ENCODE results near the gene VPS35L. TPM values are rescaled to one million over a fixed set of nuclear protein-coding genes. Genes with fewer than 3 reads are reported as not detected.
"Not testable (repeated sequence)": the region's sequence is repeated elsewhere in the genome, so short reads cannot be mapped to it uniquely, and the experiment has no call there.

VPS35L gene
- polyA plus RNA-seq, 4 donors, result 15.1 to 53.4 (median 27.2) TPM

- Histone ChIP-seq H3K27ac (ENCODE audit: low read depth in 1 of 3, low read length in 2 of 3) (no peak overlapping the region), H3K27me3 (ENCODE audit: control insufficient read depth in 3 of 3, insufficient read depth in 3 of 3, low read length in 3 of 3) (no peaks in the 10 kb centered on the region), H3K9me3 (ENCODE audit: control insufficient read depth in 2 of 2, insufficient read depth in 1 of 2, low read depth in 1 of 2, low read length in 1 of 2) (no peaks in the 10 kb centered on the region), H3K4me1 (ENCODE audit: control insufficient read depth in 3 of 3, insufficient read depth in 2 of 3, low read depth in 1 of 3, low read length in 2 of 3) (peaks cover 3 to 22% (median 6%) of the 10 kb centered on the region in 3 donors), H3K4me3 (ENCODE audit: low read depth in 1 of 3, low read length in 3 of 3) (no peak overlapping the region), H3K36me3 (ENCODE audit: control insufficient read depth in 3 of 3, insufficient read depth in 2 of 3, low read depth in 1 of 3, low read length in 3 of 3) (peaks cover 4 to 75% (median 8%) of the 10 kb centered on the region in 3 donors)
- FAIRE-seq, result no peak
- DNase-seq, result no peak
- 89 to 93% (median 93%) methylated on average over 12 of the region's 12 CpGs for WGBS, 3 donors
Measured at GRCh38 chr16:19711643-19712042, 156.1 kb downstream of the VPS35L start.

GRCh38 chr16:19712418-19713058 lies 157.0 kb downstream of the VPS35L start:
- DNase-seq (no peak), FAIRE-seq (no peak)
- H3K36me3 ChIP-seq (ENCODE audit: control insufficient read depth in 3 of 3, insufficient read depth in 2 of 3, low read depth in 1 of 3, low read length in 3 of 3), result peaks cover 4 to 68% (median 8%) of the 10 kb centered on the region in 3 donors
- H3K27ac ChIP-seq (ENCODE audit: low read depth in 1 of 3, low read length in 2 of 3), result no peak overlapping the region
- H3K9me3 ChIP-seq (ENCODE audit: control insufficient read depth in 2 of 2, insufficient read depth in 1 of 2, low read depth in 1 of 2, low read length in 1 of 2), result no peaks in the 10 kb centered on the region
- no peaks in the 10 kb centered on the region for H3K27me3 ChIP-seq (ENCODE audit: control insufficient read depth in 3 of 3, insufficient read depth in 3 of 3, low read length in 3 of 3)
- H3K4me3 ChIP-seq (ENCODE audit: low read depth in 1 of 3, low read length in 3 of 3), result no peak overlapping the region
- H3K4me1 ChIP-seq (ENCODE audit: control insufficient read depth in 3 of 3, insufficient read depth in 2 of 3, low read depth in 1 of 3, low read length in 2 of 3), result peaks cover 3 to 23% (median 6%) of the 10 kb centered on the region in 3 donors
- 90 to 96% (median 93%) methylated on average over 11 of the region's 11 CpGs for WGBS, 3 donors

- Histone ChIP-seq H3K27me3 (ENCODE audit: control insufficient read depth in 3 of 3, insufficient read depth in 3 of 3, low read length in 3 of 3) (no peaks in the 10 kb centered on the region), H3K4me3 (ENCODE audit: low read depth in 1 of 3, low read length in 3 of 3) (no peak overlapping the region), H3K36me3 (ENCODE audit: control insufficient read depth in 3 of 3, insufficient read depth in 2 of 3, low read depth in 1 of 3, low read length in 3 of 3) (peaks cover 4 to 58% (median 8%) of the 10 kb centered on the region in 3 donors), H3K27ac (ENCODE audit: low read depth in 1 of 3, low read length in 2 of 3) (no peak overlapping the region), H3K9me3 (ENCODE audit: control insufficient read depth in 2 of 2, insufficient read depth in 1 of 2, low read depth in 1 of 2, low read length in 1 of 2) (no peaks in the 10 kb centered on the region), H3K4me1 (ENCODE audit: control insufficient read depth in 3 of 3, insufficient read depth in 2 of 3, low read depth in 1 of 3, low read length in 2 of 3) (peaks cover 3 to 19% (median 6%) of the 10 kb centered on the region in 3 donors)
- no peak for DNase-seq
- no peak for FAIRE-seq
- 70 to 84% (median 84%) methylated on average over 6 of the region's 6 CpGs for WGBS, 3 donors
Measured at GRCh38 chr16:19713697-19714096, 158.2 kb downstream of the VPS35L start.

- H3K9me3 ChIP-seq (ENCODE audit: control insufficient read depth in 2 of 2, insufficient read depth in 1 of 2, low read depth in 1 of 2, low read length in 1 of 2), result no peaks in the 10 kb centered on the region
- DNase-seq (no peak), FAIRE-seq (no peak)
- H3K4me1 ChIP-seq (ENCODE audit: control insufficient read depth in 3 of 3, insufficient read depth in 2 of 3, low read depth in 1 of 3, low read length in 2 of 3), result peaks cover 3 to 24% (median 6%) of the 10 kb centered on the region in 3 donors
- peak overlapping the region in 1 of 3 donors; percentile 42 for H3K27ac ChIP-seq (ENCODE audit: low read depth in 1 of 3, low read length in 2 of 3)
- no peak overlapping the region for H3K4me3 ChIP-seq (ENCODE audit: low read depth in 1 of 3, low read length in 3 of 3)
- H3K27me3 ChIP-seq (ENCODE audit: control insufficient read depth in 3 of 3, insufficient read depth in 3 of 3, low read length in 3 of 3), result no peaks in the 10 kb centered on the region
- H3K36me3 ChIP-seq (ENCODE audit: control insufficient read depth in 3 of 3, insufficient read depth in 2 of 3, low read depth in 1 of 3, low read length in 3 of 3), result peaks cover 2 to 39% (median 8%) of the 10 kb centered on the region in 3 donors
- WGBS, 3 donors, result 51 to 77% (median 66%) methylated on average over 5 of the region's 5 CpGs
Measured at GRCh38 chr16:19715566-19715965, 160.1 kb downstream of the VPS35L start.

DNA sequence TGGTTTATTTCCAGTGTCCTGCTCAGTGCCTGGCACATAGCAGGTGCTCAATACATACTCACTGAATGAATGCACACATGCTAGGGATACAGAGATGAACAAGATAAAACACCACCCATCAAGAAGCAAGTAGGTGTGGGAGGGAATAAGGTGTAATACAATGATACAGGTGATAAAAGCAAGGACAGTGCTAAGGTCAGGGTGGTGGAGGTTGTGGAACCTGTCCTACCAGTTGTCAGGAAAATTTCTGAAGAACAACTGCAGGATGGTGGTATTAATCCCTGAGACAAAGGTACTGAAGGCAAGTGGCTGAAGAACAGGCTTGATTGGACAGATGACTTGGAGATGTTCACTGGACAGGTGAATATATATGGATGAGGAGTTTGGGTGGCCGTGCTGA lies 160.7 kb downstream of the VPS35L start:
- FAIRE-seq, result no peak
- Histone ChIP-seq H3K27me3 (ENCODE audit: control insufficient read depth in 3 of 3, insufficient read depth in 3 of 3, low read length in 3 of 3) (no peaks in the 10 kb centered on the region), H3K36me3 (ENCODE audit: control insufficient read depth in 3 of 3, insufficient read depth in 2 of 3, low read depth in 1 of 3, low read length in 3 of 3) (peaks cover 2 to 33% (median 8%) of the 10 kb centered on the region in 3 donors), H3K4me1 (ENCODE audit: control insufficient read depth in 3 of 3, insufficient read depth in 2 of 3, low read depth in 1 of 3, low read length in 2 of 3) (peaks cover 3 to 20% (median 6%) of the 10 kb centered on the region in 3 donors), H3K9me3 (ENCODE audit: control insufficient read depth in 2 of 2, insufficient read depth in 1 of 2, low read depth in 1 of 2, low read length in 1 of 2) (no peaks in the 10 kb centered on the region), H3K4me3 (ENCODE audit: low read depth in 1 of 3, low read length in 3 of 3) (no peak overlapping the region), H3K27ac (ENCODE audit: low read depth in 1 of 3, low read length in 2 of 3) (peak overlapping the region in 1 of 3 donors; percentile 87)
- WGBS, 3 donors, result 15 to 75% (median 41%) methylated on average over 1 of the region's 1 CpG
- DNase-seq, result peak; percentile 82 to 85

GRCh38 chr16:19716728-19717127 lies 161.2 kb downstream of the VPS35L start:
- H3K36me3 ChIP-seq (ENCODE audit: control insufficient read depth in 3 of 3, insufficient read depth in 2 of 3, low read depth in 1 of 3, low read length in 3 of 3), result peaks cover 2 to 28% (median 8%) of the 10 kb centered on the region in 3 donors
- WGBS, 3 donors, result 9 to 36% (median 29%) methylated on average over 11 of the region's 11 CpGs
- FAIRE-seq; H3K9me3 ChIP-seq (ENCODE audit: control insufficient read depth in 2 of 2, insufficient read depth in 1 of 2, low read depth in 1 of 2, low read length in 1 of 2); DNase-seq; H3K27me3 ChIP-seq (ENCODE audit: control insufficient read depth in 3 of 3, insufficient read depth in 3 of 3, low read length in 3 of 3): not testable (repeated sequence)
- H3K4me3 ChIP-seq (ENCODE audit: low read depth in 1 of 3, low read length in 3 of 3), result peak overlapping the region in 2 of 3 donors; percentile 89 to 96
- peak overlapping the region in 1 of 3 donors; percentile 87 for H3K27ac ChIP-seq (ENCODE audit: low read depth in 1 of 3, low read length in 2 of 3)
- peaks cover 3 to 15% (median 6%) of the 10 kb centered on the region in 3 donors for H3K4me1 ChIP-seq (ENCODE audit: control insufficient read depth in 3 of 3, insufficient read depth in 2 of 3, low read depth in 1 of 3, low read length in 2 of 3)

DNA sequence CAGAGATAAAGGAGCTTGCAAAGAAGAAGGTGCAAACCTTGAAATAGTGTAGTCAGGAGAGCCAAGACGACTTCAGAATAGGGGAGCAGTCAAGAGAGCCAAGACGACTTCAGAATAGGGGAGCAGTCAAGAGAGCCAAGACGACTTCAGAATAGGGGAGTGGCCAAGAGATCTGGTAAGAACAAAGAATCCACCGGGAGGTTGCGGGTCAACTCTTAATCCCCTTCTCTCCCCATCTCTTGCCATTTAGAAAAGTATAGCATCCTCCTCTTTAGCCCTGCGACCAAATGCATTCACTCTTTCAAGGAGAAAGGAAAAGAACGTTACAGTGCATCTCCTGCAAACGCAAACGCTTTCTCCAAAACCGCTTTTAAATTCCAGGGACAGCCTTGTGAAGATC lies 161.8 kb downstream of the VPS35L start:
- no peaks in the 10 kb centered on the region for H3K9me3 ChIP-seq (ENCODE audit: control insufficient read depth in 2 of 2, insufficient read depth in 1 of 2, low read depth in 1 of 2, low read length in 1 of 2)
- peak overlapping the region; percentile 89 to 96 (median 93) for H3K4me3 ChIP-seq (ENCODE audit: low read depth in 1 of 3, low read length in 3 of 3)
- DNase-seq (peak in 1 of 2 donors; percentile 23), FAIRE-seq (no peak)
- H3K36me3 ChIP-seq (ENCODE audit: control insufficient read depth in 3 of 3, insufficient read depth in 2 of 3, low read depth in 1 of 3, low read length in 3 of 3), result peaks cover 2 to 24% (median 8%) of the 10 kb centered on the region in 3 donors
- H3K27me3 ChIP-seq (ENCODE audit: control insufficient read depth in 3 of 3, insufficient read depth in 3 of 3, low read length in 3 of 3), result no peaks in the 10 kb centered on the region
- peaks cover 3 to 15% (median 6%) of the 10 kb centered on the region in 3 donors for H3K4me1 ChIP-seq (ENCODE audit: control insufficient read depth in 3 of 3, insufficient read depth in 2 of 3, low read depth in 1 of 3, low read length in 2 of 3)
- 0% methylated on average over 10 of the region's 10 CpGs for WGBS, 3 donors
- peak overlapping the region in 2 of 3 donors; percentile 74 to 87 for H3K27ac ChIP-seq (ENCODE audit: low read depth in 1 of 3, low read length in 2 of 3)

- Histone ChIP-seq H3K9me3 (ENCODE audit: control insufficient read depth in 2 of 2, insufficient read depth in 1 of 2, low read depth in 1 of 2, low read length in 1 of 2) (no peaks in the 10 kb centered on the region), H3K36me3 (ENCODE audit: control insufficient read depth in 3 of 3, insufficient read depth in 2 of 3, low read depth in 1 of 3, low read length in 3 of 3) (peaks cover 2 to 18% (median 8%) of the 10 kb centered on the region in 3 donors), H3K27me3 (ENCODE audit: control insufficient read depth in 3 of 3, insufficient read depth in 3 of 3, low read length in 3 of 3) (no peaks in the 10 kb centered on the region), H3K4me3 (ENCODE audit: low read depth in 1 of 3, low read length in 3 of 3) (peak within 1 kb of the TSS; percentile 89 to 96 (median 93)), H3K4me1 (ENCODE audit: control insufficient read depth in 3 of 3, insufficient read depth in 2 of 3, low read depth in 1 of 3, low read length in 2 of 3) (peaks cover 3 to 15% (median 6%) of the 10 kb centered on the region in 3 donors), H3K27ac (ENCODE audit: low read depth in 1 of 3, low read length in 2 of 3) (peak within 1 kb of the TSS in 2 of 3 donors; percentile 74 to 87)
- WGBS, 3 donors, result 0 to 1% (median 0%) methylated on average over 81 to 88 of the region's 88 CpGs
- DNase-seq (peak; percentile 86 to 95), FAIRE-seq (no peak)
Measured at GRCh38 chr16:19717741-19718623, 162.5 kb downstream of the VPS35L start, which contains the start of the genes IQCK and KNOP1. IQCK (plus strand) TSS chr16:19718271; CDS start chr16:19718307, 36 bp downstream. KNOP1 (minus strand) TSS chr16:19718227; CDS start chr16:19715035, 3,192 bp downstream.
